ENCODE measurements around the gene SRBD1. TPM values are rescaled to one million over a fixed set of nuclear protein-coding genes. Genes with fewer than 3 reads are reported as not detected.

SRBD1 gene
- total and polyA plus RNA-seq, 2 of the 8 experiments (the other 6 are each of a cell fraction or from before 2014, with no cell fraction given) = 4.6 to 20.0 TPM

DNA sequence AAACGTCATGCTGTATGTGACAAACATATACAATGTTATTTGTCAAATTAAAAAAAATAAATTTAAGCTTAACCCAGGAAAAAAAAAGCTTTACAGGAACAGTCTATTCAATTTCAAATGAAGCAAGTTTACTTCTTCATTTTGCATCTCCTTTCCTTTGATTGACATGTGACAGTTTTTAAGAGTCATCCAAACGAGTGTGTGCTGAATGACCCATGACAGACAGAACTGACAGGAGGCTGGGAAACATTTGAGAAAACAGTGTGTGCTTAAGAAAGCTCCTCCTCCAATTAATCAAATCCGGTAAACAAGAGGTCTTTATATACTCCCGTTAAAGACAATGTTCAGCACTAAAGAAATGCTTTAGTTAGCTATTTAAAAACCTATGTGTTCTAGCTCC lies 177.7 kb downstream of the SRBD1 start:
- Histone ChIP-seq H3K79me1 (ENCODE audit: low read depth, low read length) (no peaks in the 10 kb centered on the region), H3K9me3 (ENCODE audit: insufficient read depth in 2 of 2, low read depth in 1 of 2, low read length in 1 of 2) (no peaks in the 10 kb centered on the region; a peak in 1 of 4 replicates), H3K9ac (replicated peaks in 1 of 4; ENCODE audit: extremely low read depth in 1 of 4, low read depth in 3 of 4, low read length in 3 of 4) (no peak overlapping the region), H2AFZ (ENCODE audit: low read length) (no peak overlapping the region), H3K56ac (replicated peaks; ENCODE audit: insufficient read length, low read depth, low read length) (no peak overlapping the region), H4K8ac (ENCODE audit: extremely low read depth, insufficient read depth, low read length) (no peak overlapping the region), H3K4ac (replicated peaks; ENCODE audit: insufficient read length, low read depth, low read length) (no peak overlapping the region), H3K27me3 (replicated peaks in 1 of 4; ENCODE audit: control insufficient read depth in 3 of 4, extremely low read depth in 1 of 4, insufficient read depth in 3 of 4, low read length in 3 of 4) (no peaks in the 10 kb centered on the region), H3K79me2 (ENCODE audit: control insufficient read depth in 1 of 2, insufficient read depth in 2 of 2, low read length in 2 of 2) (no peaks in the 10 kb centered on the region), H3K18ac (ENCODE audit: extremely low read depth, low read length) (no peak overlapping the region), H3K14ac (ENCODE audit: insufficient read length) (no peak overlapping the region), H3K36me3 (ENCODE audit: control insufficient read depth in 2 of 4, insufficient read depth in 4 of 4, low read length in 3 of 4) (no peaks in the 10 kb centered on the region; a peak in 1 of 8 replicates), H3K23ac (ENCODE audit: insufficient read length) (no peak overlapping the region), H3K4me1 (replicated peaks in 1 of 4; ENCODE audit: control insufficient read depth in 3 of 4, insufficient read depth in 4 of 4, low read length in 3 of 4) (peaks cover 0 to 3% (median 0%) of the 10 kb centered on the region in 4 experiments; a peak in 1 of 7 replicates), H3K4me3 (ENCODE audit: extremely low read depth in 1 of 4, insufficient read depth in 2 of 4, low read depth in 3 of 4, low read length in 4 of 4) (no peak overlapping the region), H2BK120ac (replicated peaks; ENCODE audit: low read depth, low read length) (no peak overlapping the region), H2BK12ac (ENCODE audit: low read depth, low read length) (no peak overlapping the region), H3K27ac (ENCODE audit: low read depth, low read length) (no peak overlapping the region), H4K5ac (ENCODE audit: insufficient read length, low read depth, low read length) (no peak overlapping the region), H2BK15ac (ENCODE audit: low read length) (no peak overlapping the region), H4K91ac (replicated peaks; ENCODE audit: insufficient read length, low read length) (no peak overlapping the region), H2AK5ac (ENCODE audit: low read depth, low read length) (no peak overlapping the region), H2BK20ac (ENCODE audit: low read length) (no peak overlapping the region), H3K23me2 (ENCODE audit: low read depth, low read length) (no peaks in the 10 kb centered on the region), H4K20me1 (replicated peaks in 1 of 2; ENCODE audit: control insufficient read depth in 1 of 2, insufficient read depth in 2 of 2, low read length in 2 of 2) (no peaks in the 10 kb centered on the region), H3K4me2 (ENCODE audit: insufficient read depth in 1 of 2, low read depth in 2 of 2, low read length in 2 of 2) (no peak overlapping the region), H2BK5ac (ENCODE audit: low read depth, low read length) (no peak overlapping the region)
- no peak for DNase-seq (ENCODE audit: low read depth in 1 of 2, low spot score in 2 of 2)
- ChIA-PET POLR2A (ENCODE audit: partially characterized antibody) (no interaction called here), CTCF (ENCODE audit: partially characterized antibody) (interaction anchor here (0.7 to 1.2 kb wide), 3 partner anchors 9 to 433 kb away, joined by 3 read pairs; no protein-coding TSS in a partner anchor)
- TF ChIP-seq CBX8 (IDR thresholded peaks at IDR 0.05; ENCODE audit: borderline replicate concordance, low read depth, low read length) (no peak), EP300 (IDR thresholded peaks at IDR 0.05; ENCODE audit: borderline replicate concordance in 1 of 2, low read depth in 2 of 2, low read length in 2 of 2) (no peak), KDM1A (IDR thresholded peaks at IDR 0.05; ENCODE audit: borderline replicate concordance, low read length) (no peak), HDAC2 (IDR thresholded peaks at IDR 0.05; ENCODE audit: borderline replicate concordance in 1 of 2, low read depth in 2 of 2, low read length in 2 of 2) (no peak), FOSL1 (IDR thresholded peaks at IDR 0.05; ENCODE audit: insufficient read depth, low read depth, low read length) (no peak), SIX5 (IDR thresholded peaks at IDR 0.05; ENCODE audit: low read depth, low read length) (no peak), SAP30 (IDR thresholded peaks at IDR 0.05; ENCODE audit: insufficient read depth, insufficient replicate concordance, low read length) (no peak)
- TF ChIP-seq, protein P1, sequence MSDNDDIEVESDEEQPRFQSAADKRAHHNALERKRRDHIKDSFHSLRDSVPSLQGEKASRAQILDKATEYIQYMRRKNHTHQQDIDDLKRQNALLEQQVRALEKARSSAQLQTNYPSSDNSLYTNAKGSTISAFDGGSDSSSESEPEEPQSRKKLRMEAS (IDR thresholded peaks at IDR 0.05) = no peak
- TF ChIP-seq, protein P2, sequence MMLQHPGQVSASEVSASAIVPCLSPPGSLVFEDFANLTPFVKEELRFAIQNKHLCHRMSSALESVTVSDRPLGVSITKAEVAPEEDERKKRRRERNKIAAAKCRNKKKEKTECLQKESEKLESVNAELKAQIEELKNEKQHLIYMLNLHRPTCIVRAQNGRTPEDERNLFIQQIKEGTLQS (IDR thresholded peaks at IDR 0.05; ENCODE audit: insufficient read depth, low read depth, low read length) = no peak
- no peak for FAIRE-seq
- 78% methylated on average over 4 of the region's 4 CpGs; no CpG with 5 or more reads in 1 of the 2 experiments for WGBS, 2 experiments (ENCODE audit: extremely low coverage in 1 of 2, insufficient coverage in 1 of 2, insufficient read length in 1 of 2, insufficient replicate concordance in 2 of 2, low coverage in 1 of 2, low lambda C conversion rate in 2 of 2, missing lambda C conversion rate in 1 of 2)

Measured in H1 (cell line).